ENCODE data around the gene RAB19.

- TF ChIP-seq HNF4A (conservative IDR thresholded peaks at IDR 0.05) (no peak), CTCF (IDR thresholded peaks at IDR 0.05; ENCODE audit: low read depth, low read length, missing input control) (no peak), RAD21 (IDR thresholded peaks at IDR 0.05) (no peak), MAX (IDR thresholded peaks at IDR 0.05) (no peak), YY1 (IDR thresholded peaks at IDR 0.05) (no peak), NR2F2 (IDR thresholded peaks at IDR 0.05) (no peak), EGR1 (IDR thresholded peaks at IDR 0.05; ENCODE audit: low read depth in 2 of 2) (no peak), TAF1 (conservative IDR thresholded peaks at IDR 0.05) (no peak), SP1 (IDR thresholded peaks at IDR 0.05) (no peak), ZBTB33 (IDR thresholded peaks at IDR 0.05) (no peak), ATF3 (IDR thresholded peaks at IDR 0.05) (no peak), JUND (IDR thresholded peaks at IDR 0.05) (no peak), GABPA (IDR thresholded peaks at IDR 0.05 in 1 of 2, conservative IDR thresholded peaks at IDR 0.05 in 1 of 2) (no peak)
Measured at GRCh38 chr7:140375892-140376730, 27.7 kb upstream of the RAB19 start.

All from liver (tissue), 3 donors.